GM19035 (cell line): Measurements from ENCODE around the gene NUDT1.

Experiments
- ATAC-seq: cut with Tn5 transposase; IDR thresholded peaks from one replicate; pipeline ENCODE4 v1.9.1; 2021; ENCODE audit not compliant: unreplicated experiment

Gene NUDT1

GRCh38 chr7:2204446-2204845 lies 37.6 kb upstream of the NUDT1 start:
- no peak for ATAC-seq

DNA sequence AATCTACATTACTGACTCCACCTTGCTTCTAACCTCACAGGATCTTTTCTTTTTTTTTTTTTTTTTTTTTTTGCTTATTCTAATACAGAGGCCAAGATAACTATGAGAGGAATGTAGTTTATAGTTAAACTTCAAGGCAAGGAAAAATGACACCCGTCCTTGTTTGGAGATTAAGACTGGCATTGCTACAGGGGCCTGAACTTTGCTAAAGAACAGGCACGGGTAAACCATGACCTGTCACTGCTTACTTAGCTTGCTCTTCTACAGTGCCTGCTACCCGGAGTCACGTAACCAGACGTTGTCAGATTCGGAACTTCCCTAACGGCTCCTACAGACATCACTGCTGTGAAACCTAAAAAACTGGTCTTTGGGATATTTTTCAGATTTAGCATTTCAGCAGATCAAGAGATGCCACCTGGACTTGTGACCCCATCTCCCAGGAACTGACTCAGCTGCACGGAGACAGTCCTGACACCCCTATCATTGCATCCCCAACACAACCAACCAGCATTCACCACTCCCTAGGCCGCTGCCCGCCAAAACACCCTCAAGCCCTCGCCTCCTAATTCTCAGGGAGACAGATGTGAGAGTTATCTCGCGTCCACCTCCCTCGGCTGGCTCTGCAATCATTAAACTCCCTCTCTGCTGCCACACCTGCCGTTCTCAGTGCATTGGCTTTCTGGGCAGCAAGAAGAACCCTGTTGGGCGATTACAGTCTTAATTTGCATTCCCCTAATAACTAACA lies 36.8 kb upstream of the NUDT1 start:
- ATAC-seq: no peak

GRCh38 chr7:2208712-2209111 lies 33.3 kb upstream of the NUDT1 start:
- no peak for ATAC-seq

- ATAC-seq: peak; percentile 69
Measured at GRCh38 chr7:2209146-2209960, 32.7 kb upstream of the NUDT1 start.

- no peak for ATAC-seq
Measured at GRCh38 chr7:2209961-2210323, 32.1 kb upstream of the NUDT1 start.

DNA sequence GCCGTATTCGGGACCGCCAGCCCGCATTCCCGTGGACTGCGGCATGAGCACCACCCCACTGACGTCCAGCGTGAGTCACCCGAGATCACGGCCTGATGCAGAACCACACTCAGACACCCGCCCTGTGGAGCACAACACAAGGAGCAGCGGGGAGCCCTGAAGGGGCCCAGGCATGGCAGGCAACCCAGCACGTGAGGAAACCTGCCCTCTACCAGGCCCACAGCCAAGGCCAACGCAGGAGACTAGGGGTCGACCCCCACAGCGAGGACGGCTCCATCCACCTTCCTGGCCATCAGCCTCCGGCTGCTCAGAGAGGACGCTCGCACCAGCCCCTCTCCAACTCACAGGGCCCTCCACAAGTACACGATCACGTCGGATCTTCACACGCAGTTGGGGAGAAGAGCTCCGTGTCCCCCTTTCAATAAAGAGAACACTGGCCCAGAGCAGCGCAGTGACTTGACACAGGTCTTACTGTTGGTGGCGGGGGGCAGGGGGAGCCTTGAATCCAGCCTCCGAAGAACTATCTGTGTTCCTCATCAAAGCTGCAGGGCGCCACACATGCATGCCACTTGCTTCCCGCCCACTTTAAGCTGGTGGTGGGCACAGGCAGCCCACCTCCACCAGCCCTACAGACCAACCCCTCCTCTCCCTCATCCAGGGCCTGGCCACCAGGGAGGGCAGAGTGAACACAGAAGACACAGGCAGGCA lies 31.3 kb upstream of the NUDT1 start:
- no peak for ATAC-seq

- no peak for ATAC-seq
Measured at GRCh38 chr7:2211259-2211880, 30.7 kb upstream of the NUDT1 start.

DNA sequence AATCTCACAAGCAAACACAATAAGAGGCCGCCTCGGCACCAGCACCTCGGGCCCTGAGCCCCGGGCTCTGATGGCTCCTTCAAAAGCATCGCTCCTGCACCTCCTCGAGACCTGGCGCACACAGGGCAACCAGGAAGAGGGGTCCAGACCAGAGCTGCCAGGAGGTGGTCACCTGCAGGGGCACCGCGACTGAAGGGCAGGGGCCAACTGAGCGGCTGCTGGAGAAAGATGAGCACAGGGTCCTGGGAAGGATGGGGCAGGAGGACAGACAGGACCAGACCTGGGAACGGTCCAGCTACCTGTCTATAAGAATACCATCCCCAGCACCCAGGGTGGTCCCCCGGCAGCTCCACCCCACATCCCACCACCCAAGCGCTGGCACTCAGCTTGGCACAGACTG lies 30.1 kb upstream of the NUDT1 start:
- no peak for ATAC-seq

GRCh38 chr7:2212906-2213305 lies 29.1 kb upstream of the NUDT1 start:
- ATAC-seq: no peak

DNA sequence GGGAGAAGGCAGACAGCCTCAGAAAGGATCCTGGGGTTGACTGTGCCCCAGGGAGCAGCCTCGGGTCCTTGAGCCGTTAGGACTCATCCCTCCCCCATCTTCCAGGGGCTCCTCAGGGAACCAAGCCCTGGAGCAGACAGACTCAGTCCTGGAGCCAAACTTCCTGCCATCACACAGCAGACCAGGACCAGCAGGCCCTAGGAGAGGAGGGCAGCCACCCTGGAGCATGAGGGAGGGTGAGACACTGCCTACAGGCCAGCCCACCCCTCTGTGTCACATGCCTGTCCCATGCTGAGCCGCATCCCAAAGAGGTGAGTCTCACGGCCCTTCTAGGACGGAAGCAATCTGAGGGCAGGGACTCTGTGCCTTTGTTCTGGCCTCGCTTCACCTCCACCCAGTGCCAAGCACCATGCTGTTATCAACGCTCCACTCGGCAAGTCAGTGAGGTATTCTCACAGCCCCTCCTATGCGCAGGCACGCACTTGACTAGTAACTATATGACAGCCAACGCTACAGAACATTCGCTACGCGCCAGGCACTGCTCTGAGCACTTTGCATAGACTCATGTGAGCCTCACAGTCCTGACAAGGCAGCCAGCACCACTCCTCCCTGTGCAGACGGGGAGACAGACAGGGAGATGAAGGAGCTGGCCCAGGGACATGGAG lies 28.3 kb upstream of the NUDT1 start:
- no peak for ATAC-seq

- ATAC-seq: no peak
Measured at GRCh38 chr7:2214636-2215035, 27.4 kb upstream of the NUDT1 start.

- ATAC-seq: no peak
Measured at GRCh38 chr7:2215851-2216250, 26.2 kb upstream of the NUDT1 start.

DNA sequence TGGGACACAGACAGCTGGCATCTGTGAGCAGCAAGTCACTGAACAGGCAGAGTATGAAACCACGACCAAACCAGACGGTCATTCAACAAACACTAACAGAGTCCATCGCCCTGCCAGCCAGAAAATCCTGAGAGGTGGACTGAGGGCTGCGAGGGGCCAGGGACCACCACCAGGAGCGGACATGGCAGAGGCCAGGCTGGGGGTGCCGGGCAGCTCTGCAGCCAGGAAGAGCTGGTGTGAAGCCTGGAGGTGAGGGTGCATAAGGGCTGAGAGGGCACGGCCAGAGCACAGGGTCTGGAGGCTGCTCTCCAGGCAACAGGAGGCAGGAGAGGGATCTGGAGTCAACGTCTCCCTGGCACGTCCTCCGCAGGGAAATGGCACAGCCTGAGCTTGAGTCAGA lies 24.8 kb upstream of the NUDT1 start:
- no peak for ATAC-seq

DNA sequence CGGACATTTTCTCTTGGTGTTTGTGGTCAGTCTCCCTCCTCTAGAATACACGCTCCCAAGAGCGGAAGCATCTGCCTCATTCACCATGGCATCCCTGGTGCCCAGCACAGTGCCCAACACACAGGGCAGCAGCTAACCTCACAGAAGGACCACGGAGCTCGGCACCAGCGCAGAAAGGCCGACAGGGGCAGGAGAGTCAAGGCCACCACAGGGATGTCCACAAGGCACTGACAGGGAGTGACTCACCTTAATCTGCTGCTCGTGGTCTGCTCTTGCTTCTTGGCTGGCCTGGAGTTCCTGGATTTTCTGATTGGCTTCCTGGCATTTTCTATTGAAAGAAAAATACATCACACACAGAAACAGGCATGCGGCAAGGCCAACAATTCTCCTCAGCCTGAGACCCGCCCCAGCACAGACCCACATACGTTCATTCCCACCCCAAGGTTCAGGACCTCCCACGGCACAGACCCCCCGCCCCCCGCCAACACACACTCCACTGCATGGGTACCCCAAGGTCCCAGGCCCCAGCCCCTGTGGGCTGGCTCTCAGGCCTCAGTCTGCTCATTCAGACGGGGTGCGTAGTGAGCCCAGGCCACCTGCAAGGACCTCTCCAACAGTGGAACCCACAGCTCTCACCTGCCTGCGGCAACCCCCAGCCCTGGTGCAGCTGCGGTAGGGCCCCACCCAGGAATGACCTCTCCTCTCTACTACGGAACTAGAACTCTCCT lies 24.1 kb upstream of the NUDT1 start:
- ATAC-seq: no peak

DNA sequence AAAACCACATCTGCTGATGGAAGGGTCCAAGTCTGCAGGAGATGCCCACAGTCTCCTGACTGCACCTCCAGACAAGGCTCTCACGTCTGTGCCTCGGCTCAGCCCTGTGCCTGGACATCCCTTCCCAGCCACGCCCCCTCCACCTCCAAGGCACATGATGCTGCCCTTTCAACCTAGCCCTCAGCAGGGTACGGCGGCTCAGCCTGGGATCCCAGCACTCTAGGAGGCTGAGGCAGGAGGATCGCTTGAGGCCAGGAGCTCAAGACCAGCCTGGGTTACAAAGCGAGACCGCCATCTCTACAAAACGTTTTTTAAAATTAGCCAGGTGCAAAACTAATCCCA lies 23.6 kb upstream of the NUDT1 start:
- no peak for ATAC-seq

GRCh38 chr7:2219136-2219535 lies 22.9 kb upstream of the NUDT1 start:
- ATAC-seq: no peak

- ATAC-seq: no peak
Measured at GRCh38 chr7:2219606-2220005, 22.4 kb upstream of the NUDT1 start.

DNA sequence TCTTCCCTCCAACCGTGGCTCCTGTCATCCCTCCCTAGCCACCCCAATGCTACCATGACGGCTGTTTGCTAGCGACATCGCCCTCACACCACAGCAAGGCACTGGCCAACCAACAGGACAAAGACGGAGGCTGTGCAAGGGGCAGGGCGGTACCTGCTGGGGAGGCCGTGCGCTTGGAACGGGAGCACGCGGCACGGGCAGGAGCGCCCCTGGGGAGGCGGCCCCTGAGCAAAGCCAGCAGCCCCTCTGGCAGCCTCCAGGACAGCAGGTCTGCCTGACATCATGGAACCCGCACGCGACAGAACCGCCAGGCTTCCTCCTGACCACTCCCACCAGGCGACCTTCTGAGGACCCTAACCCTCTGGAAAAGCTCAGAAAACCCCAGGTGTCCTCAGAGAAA lies 22.0 kb upstream of the NUDT1 start:
- no peak for ATAC-seq

- ATAC-seq: no peak
Measured at GRCh38 chr7:2220506-2220905, 21.5 kb upstream of the NUDT1 start.

DNA sequence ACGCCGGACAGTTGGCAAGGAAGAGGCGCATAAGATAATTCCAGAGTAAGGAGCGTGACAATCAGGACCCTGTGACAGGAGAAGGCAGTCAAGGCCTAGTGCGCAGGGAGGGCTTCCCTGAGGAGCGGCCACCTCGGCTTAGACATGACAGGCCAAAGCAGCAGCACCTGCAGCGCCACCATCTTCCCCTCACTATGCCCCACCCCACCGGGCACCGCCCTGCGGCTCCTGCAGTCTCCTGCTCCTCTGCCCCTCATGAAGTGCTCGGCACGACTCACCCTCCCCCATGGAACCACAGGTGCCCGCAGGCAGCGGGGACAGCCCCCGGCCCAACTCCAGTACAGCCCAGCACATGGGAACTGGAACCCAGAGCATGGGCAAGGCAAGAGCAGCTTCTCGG lies 21.1 kb upstream of the NUDT1 start:
- no peak for ATAC-seq
